Osteoblast (primary cell): ENCODE results near the gene CDK17. TPM values are rescaled to one million over a fixed set of nuclear protein-coding genes. Genes with fewer than 3 reads are reported as not detected.

Source experiments
- DNase-seq: peaks from one replicate; pipeline ENCODE4 v3.0.0; 2011; ENCODE audit warnings: low spot score, mixed read lengths; ENCODE audit not compliant: insufficient read length; ENCODE audit errors: missing footprints
- H2AFZ ChIP-seq: 2 replicates; pipeline ENCODE4 v1.6.0; 2011; ENCODE audit warnings: mild to moderate bottlenecking, low read length
- H3K27ac ChIP-seq: 2 replicates; pipeline ENCODE4 v1.5.1; 2011; ENCODE audit warnings: mild to moderate bottlenecking, low read depth, low read length, moderate library complexity
- H3K27me3 ChIP-seq: 2 replicates; pipeline ENCODE4 v1.6.0; 2012; ENCODE audit warnings: mild to moderate bottlenecking, control low read depth, inconsistent platforms, low read length, moderate library complexity; ENCODE audit not compliant: insufficient read depth
- H3K36me3 ChIP-seq: 2 replicates; pipeline ENCODE4 v1.5.1; 2011; ENCODE audit warnings: mild to moderate bottlenecking, low read length, control low read depth, moderate library complexity; ENCODE audit not compliant: insufficient read depth
- H3K4me1 ChIP-seq: 2 replicates; pipeline ENCODE4 v1.5.1; 2011; ENCODE audit warnings: mild to moderate bottlenecking, low read length, control low read depth, moderate library complexity; ENCODE audit not compliant: insufficient read depth
- H3K4me2 ChIP-seq: 2 replicates; pipeline ENCODE4 v1.6.0; 2011; ENCODE audit warnings: mild to moderate bottlenecking, low read length; ENCODE audit not compliant: insufficient read depth
- H3K4me3 ChIP-seq: fragments of 200-600 bp; sonication (generic); 3 replicates; pipeline ENCODE4 v1.5.1; 2012; ENCODE audit warnings: mild to moderate bottlenecking, low read length, inconsistent platforms; ENCODE audit not compliant: insufficient read depth
- H3K79me2 ChIP-seq: 2 replicates; pipeline ENCODE4 v1.6.0; 2012; ENCODE audit warnings: mild to moderate bottlenecking, low read length, control low read depth, inconsistent platforms; ENCODE audit not compliant: insufficient read depth
- H3K9me3 ChIP-seq: 2 replicates; pipeline ENCODE4 v1.5.1; 2011; ENCODE audit warnings: low read depth, low read length, control low read depth
- H4K20me1 ChIP-seq: 2 replicates; pipeline ENCODE4 v1.6.0; 2012; ENCODE audit warnings: mild to moderate bottlenecking, low read length, control low read depth; ENCODE audit not compliant: insufficient read depth
- total RNA-seq: library from RNA; depleted of rRNA; stranded (reverse); fragments of >200 nt; gene quantifications from 2 replicates; pipeline ENCODE4 v1.2.3, GENCODE V29; 2012
- TF ChIP-seq, protein P1 (sequence below): IDR thresholded peaks from 2 replicates; pipeline ENCODE4 v1.5.1; 2011; ENCODE audit warnings: mild to moderate bottlenecking, low read depth, low read length, moderate library complexity; ENCODE audit errors: extremely low read depth

CDK17 gene
- total RNA-seq, 1 donor: 68.0 TPM

DNA sequence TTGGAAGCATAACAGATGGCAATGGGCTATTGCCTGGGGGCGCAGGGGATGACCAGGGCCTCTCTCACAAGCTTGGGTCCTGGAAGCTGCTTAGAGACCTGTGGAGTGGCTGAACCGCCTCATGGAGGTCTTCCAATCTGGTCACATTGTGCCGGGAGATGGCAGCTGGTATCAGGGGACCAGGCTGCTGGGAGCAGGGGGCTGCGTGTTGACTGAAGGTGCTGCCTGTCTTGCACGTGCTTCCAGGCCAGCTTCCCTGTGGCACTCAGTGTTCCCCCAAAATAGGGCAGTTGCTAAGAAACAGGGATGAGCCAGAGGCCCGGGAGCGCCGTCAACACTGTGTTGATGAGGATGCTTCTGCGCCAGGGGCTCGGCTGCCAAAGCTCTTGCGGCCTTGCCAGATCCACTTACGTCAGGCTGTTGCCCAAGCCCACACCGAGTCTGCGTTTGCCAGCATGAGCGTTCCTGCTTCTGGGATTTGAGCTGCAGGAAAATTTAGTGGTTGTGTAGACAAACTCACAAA lies 166.2 kb downstream of the CDK17 start:
- H3K79me2 ChIP-seq: peaks cover 77% of the 10 kb centered on the region
- H3K4me2 ChIP-seq: peak overlapping the region; percentile 30
- TF ChIP-seq, protein P1, sequence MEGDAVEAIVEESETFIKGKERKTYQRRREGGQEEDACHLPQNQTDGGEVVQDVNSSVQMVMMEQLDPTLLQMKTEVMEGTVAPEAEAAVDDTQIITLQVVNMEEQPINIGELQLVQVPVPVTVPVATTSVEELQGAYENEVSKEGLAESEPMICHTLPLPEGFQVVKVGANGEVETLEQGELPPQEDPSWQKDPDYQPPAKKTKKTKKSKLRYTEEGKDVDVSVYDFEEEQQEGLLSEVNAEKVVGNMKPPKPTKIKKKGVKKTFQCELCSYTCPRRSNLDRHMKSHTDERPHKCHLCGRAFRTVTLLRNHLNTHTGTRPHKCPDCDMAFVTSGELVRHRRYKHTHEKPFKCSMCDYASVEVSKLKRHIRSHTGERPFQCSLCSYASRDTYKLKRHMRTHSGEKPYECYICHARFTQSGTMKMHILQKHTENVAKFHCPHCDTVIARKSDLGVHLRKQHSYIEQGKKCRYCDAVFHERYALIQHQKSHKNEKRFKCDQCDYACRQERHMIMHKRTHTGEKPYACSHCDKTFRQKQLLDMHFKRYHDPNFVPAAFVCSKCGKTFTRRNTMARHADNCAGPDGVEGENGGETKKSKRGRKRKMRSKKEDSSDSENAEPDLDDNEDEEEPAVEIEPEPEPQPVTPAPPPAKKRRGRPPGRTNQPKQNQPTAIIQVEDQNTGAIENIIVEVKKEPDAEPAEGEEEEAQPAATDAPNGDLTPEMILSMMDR: no peak
- DNase-seq: peak; percentile 96
- H3K27me3 ChIP-seq: no peaks in the 10 kb centered on the region
- H3K36me3 ChIP-seq: peaks cover 13% of the 10 kb centered on the region
- H3K9me3 ChIP-seq: no peaks in the 10 kb centered on the region
- no peak overlapping the region for H3K4me3 ChIP-seq
- H3K4me1 ChIP-seq: peaks cover 46% of the 10 kb centered on the region
- H2AFZ ChIP-seq: no peak overlapping the region
- H4K20me1 ChIP-seq: no peaks in the 10 kb centered on the region
- peak overlapping the region; percentile 97 for H3K27ac ChIP-seq

GRCh38 chr12:96233168-96233567 lies 167.1 kb downstream of the CDK17 start:
- Histone ChIP-seq H3K4me2 (no peak overlapping the region), H3K79me2 (peaks cover 77% of the 10 kb centered on the region), H3K36me3 (peaks cover 13% of the 10 kb centered on the region), H3K27ac (peak overlapping the region; percentile 97), H3K9me3 (no peaks in the 10 kb centered on the region), H3K4me1 (peaks cover 44% of the 10 kb centered on the region), H4K20me1 (no peaks in the 10 kb centered on the region), H3K27me3 (no peaks in the 10 kb centered on the region), H2AFZ (no peak overlapping the region), H3K4me3 (no peak overlapping the region)
- TF ChIP-seq, protein P1: no peak
- DNase-seq: no peak

DNA sequence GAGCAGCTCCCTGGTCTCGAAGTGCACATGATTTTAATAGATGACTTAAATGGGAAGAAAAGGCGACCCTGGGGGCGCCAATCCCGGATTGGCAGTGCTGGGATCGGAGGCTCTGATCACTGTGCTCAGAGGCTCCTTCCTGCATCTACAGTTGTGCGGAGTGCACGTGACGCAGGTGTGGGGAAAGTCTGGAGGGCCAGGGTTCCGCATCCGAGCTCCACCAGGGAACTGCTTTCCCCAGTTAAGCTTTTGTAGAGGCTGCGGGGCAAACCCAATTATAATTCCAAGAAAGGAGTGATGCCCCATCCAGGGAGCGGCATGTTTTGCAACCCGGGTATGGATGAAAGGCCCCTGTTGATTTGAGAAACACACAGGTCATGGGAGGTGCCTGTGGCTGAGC lies 169.6 kb downstream of the CDK17 start:
- no peaks in the 10 kb centered on the region for H4K20me1 ChIP-seq
- H3K4me3 ChIP-seq: no peak overlapping the region
- H3K36me3 ChIP-seq: peaks cover 16% of the 10 kb centered on the region
- H3K4me1 ChIP-seq: peaks cover 19% of the 10 kb centered on the region
- TF ChIP-seq, protein P1: no peak
- no peak overlapping the region for H2AFZ ChIP-seq
- no peaks in the 10 kb centered on the region for H3K27me3 ChIP-seq
- no peak overlapping the region for H3K27ac ChIP-seq
- H3K9me3 ChIP-seq: no peaks in the 10 kb centered on the region
- DNase-seq: no peak
- no peak overlapping the region for H3K4me2 ChIP-seq
- peaks cover 87% of the 10 kb centered on the region for H3K79me2 ChIP-seq

- TF ChIP-seq, protein P1: no peak
- Histone ChIP-seq H3K36me3 (peaks cover 28% of the 10 kb centered on the region), H3K27ac (peak overlapping the region; percentile 31), H4K20me1 (no peaks in the 10 kb centered on the region), H3K79me2 (peaks cover 90% of the 10 kb centered on the region), H2AFZ (no peak overlapping the region), H3K9me3 (no peaks in the 10 kb centered on the region), H3K4me2 (no peak overlapping the region), H3K27me3 (no peaks in the 10 kb centered on the region), H3K4me3 (no peak overlapping the region), H3K4me1 (peaks cover 5% of the 10 kb centered on the region)
- DNase-seq: no peak
Observed at GRCh38 chr12:96228566-96229248, 171.5 kb downstream of the CDK17 start.
